Measurements from ENCODE around the gene DLD.
A peak's percentile ranks its signal among the peaks of the same experiment; 100 is the strongest.

DNA sequence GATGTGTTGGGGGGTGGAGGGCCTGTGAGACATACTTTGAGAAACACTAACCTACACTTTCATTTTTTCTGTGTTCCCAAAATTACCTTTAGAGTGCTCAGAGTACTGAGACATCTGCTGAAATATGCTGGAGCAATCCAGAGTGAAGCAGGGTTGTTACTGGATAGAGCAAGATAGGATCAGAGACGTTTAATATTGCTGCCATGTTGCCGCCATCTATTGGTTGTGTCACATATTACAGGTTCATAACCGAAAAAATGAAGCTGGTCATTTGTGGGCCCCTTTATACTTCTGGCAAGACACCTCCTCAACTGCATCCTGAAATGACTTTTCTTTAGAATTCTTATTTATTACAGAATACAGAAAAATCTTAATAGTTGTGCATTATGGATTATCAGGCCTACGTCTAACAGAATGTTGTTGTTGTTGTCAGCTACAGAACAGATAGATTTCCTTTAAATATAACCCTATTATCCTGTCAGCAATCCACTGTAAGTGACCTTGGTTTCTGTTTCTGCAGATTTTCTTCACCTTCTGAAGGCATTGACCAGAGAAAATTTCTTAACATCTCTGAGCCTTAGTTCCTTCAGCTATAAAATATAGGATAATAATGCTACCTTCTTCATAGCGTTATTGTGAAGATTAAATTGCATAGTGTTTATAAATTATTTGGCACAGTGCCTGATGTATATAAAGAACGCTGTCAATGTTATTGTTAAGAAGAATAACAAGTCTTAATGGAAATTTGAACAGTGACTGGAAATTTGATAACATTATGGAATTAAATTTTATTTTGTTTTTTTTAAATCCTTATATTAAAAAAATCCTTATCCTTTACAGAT lies 16.2 kb upstream of the DLD start:
- TF ChIP-seq, protein P1, sequence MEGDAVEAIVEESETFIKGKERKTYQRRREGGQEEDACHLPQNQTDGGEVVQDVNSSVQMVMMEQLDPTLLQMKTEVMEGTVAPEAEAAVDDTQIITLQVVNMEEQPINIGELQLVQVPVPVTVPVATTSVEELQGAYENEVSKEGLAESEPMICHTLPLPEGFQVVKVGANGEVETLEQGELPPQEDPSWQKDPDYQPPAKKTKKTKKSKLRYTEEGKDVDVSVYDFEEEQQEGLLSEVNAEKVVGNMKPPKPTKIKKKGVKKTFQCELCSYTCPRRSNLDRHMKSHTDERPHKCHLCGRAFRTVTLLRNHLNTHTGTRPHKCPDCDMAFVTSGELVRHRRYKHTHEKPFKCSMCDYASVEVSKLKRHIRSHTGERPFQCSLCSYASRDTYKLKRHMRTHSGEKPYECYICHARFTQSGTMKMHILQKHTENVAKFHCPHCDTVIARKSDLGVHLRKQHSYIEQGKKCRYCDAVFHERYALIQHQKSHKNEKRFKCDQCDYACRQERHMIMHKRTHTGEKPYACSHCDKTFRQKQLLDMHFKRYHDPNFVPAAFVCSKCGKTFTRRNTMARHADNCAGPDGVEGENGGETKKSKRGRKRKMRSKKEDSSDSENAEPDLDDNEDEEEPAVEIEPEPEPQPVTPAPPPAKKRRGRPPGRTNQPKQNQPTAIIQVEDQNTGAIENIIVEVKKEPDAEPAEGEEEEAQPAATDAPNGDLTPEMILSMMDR (IDR thresholded peaks at IDR 0.05) = peak; percentile 59 to 72
- TF ChIP-seq POLR2AphosphoS5 (IDR thresholded peaks at IDR 0.05) (no peak), POLR2A (IDR thresholded peaks at IDR 0.05) (no peak), EP300 (IDR thresholded peaks at IDR 0.05) (no peak)
